T-helper 2 cell treated with Interferon-gamma antibody and Interleukin-4, amounts not matched to agents 5 μg/mL and 100 μg/mL, for 36 hours (primary cell): ENCODE results near the gene TTLL11.

Source experiments
- DNase-seq: peaks from one replicate; pipeline ENCODE4 v3.0.0; 2021; ENCODE audit warnings: low spot score
- H3K27ac Mint-ChIP-seq: one replicate; pipeline ENCODE4 v1.8.0; 2021; ENCODE audit warnings: mild to moderate bottlenecking, mixed read lengths
- H3K27me3 Mint-ChIP-seq: one replicate; pipeline ENCODE4 v1.8.0; 2021; ENCODE audit warnings: low read depth, mixed read lengths
- H3K36me3 Mint-ChIP-seq: one replicate; pipeline ENCODE4 v1.8.0; 2021; ENCODE audit warnings: low read depth, mixed read lengths
- H3K4me1 Mint-ChIP-seq: one replicate; pipeline ENCODE4 v1.8.0; 2021; ENCODE audit warnings: low read depth, mixed read lengths
- H3K4me3 Mint-ChIP-seq: one replicate; pipeline ENCODE4 v1.8.0; 2022; ENCODE audit warnings: mild to moderate bottlenecking, moderate library complexity, mixed read lengths
- H3K9me3 Mint-ChIP-seq: one replicate; pipeline ENCODE4 v1.8.0; 2021; ENCODE audit warnings: mixed read lengths

TTLL11 gene

GRCh38 chr9:121876255-121876654, 216.9 kb downstream of the TTLL11 start:
- Mint-ChIP-seq H3K36me3 (no peaks in the 10 kb centered on the region), H3K27ac (no peak overlapping the region), H3K27me3 (peaks cover 4% of the 10 kb centered on the region), H3K4me3 (no peak overlapping the region), H3K4me1 (no peaks in the 10 kb centered on the region), H3K9me3 (no peaks in the 10 kb centered on the region)
- DNase-seq = no peak

- no peak for DNase-seq
- Mint-ChIP-seq H3K27ac (no peak overlapping the region), H3K4me3 (no peak overlapping the region), H3K4me1 (no peaks in the 10 kb centered on the region), H3K36me3 (no peaks in the 10 kb centered on the region), H3K27me3 (peaks cover 4% of the 10 kb centered on the region), H3K9me3 (no peaks in the 10 kb centered on the region)
Measured at GRCh38 chr9:121874524-121874923, 218.6 kb downstream of the TTLL11 start.

GRCh38 chr9:121871431-121872025, 221.6 kb downstream of the TTLL11 start:
- DNase-seq = no peak
- Mint-ChIP-seq H3K4me1 (no peaks in the 10 kb centered on the region), H3K27me3 (no peaks in the 10 kb centered on the region), H3K36me3 (no peaks in the 10 kb centered on the region), H3K9me3 (no peaks in the 10 kb centered on the region), H3K4me3 (no peak overlapping the region), H3K27ac (no peak overlapping the region)

DNA sequence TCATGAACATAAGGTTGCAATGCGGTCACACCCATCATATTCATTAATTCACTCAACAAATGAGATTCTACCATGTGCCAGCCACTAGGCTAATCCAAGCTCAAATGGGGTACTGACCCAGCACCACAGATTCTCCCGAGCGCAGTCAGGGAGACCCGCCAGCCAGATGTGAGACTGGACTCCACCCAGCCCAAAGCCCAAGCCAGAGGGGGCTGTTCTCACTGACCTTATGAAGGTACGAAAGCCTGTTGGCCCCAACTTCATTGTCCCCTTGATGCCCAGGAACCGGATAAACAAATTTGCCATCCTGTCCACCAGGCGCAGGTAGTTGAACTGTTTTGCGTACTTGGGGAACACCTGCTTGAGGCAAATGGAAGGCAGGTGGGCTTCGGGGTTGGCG, 222.8 kb downstream of the TTLL11 start:
- H3K36me3 Mint-ChIP-seq = no peaks in the 10 kb centered on the region
- H3K9me3 Mint-ChIP-seq = no peaks in the 10 kb centered on the region
- H3K4me3 Mint-ChIP-seq = no peak overlapping the region
- H3K27ac Mint-ChIP-seq = no peak overlapping the region
- no peaks in the 10 kb centered on the region for H3K27me3 Mint-ChIP-seq
- no peak for DNase-seq
- H3K4me1 Mint-ChIP-seq = no peaks in the 10 kb centered on the region

DNA sequence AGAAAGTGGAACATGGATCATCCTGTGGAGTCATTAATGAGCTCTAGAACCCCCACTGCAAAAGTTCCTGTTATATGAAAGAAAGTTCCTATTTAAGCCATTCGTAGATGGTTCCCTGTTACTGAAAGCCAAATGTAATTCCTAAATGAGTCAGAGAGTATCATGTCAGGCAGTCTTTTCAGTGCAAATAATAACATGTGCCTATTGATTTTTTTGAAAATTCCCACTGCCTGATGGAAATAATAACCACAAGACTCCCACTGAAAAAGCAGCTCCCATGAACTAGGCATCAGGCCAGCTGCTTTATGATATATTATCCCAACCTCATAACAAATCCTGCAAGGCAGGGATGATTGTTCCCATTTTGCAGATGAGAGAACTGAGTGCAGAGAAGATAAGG, 224.5 kb downstream of the TTLL11 start:
- DNase-seq = no peak
- no peaks in the 10 kb centered on the region for H3K27me3 Mint-ChIP-seq
- no peaks in the 10 kb centered on the region for H3K4me1 Mint-ChIP-seq
- H3K36me3 Mint-ChIP-seq = no peaks in the 10 kb centered on the region
- no peak overlapping the region for H3K27ac Mint-ChIP-seq
- no peaks in the 10 kb centered on the region for H3K9me3 Mint-ChIP-seq
- no peak overlapping the region for H3K4me3 Mint-ChIP-seq

- Mint-ChIP-seq H3K4me1 (no peaks in the 10 kb centered on the region), H3K27ac (no peak overlapping the region), H3K4me3 (no peak overlapping the region), H3K27me3 (no peaks in the 10 kb centered on the region), H3K9me3 (no peaks in the 10 kb centered on the region), H3K36me3 (no peaks in the 10 kb centered on the region)
- no peak for DNase-seq
Measured at GRCh38 chr9:121866927-121867326, 226.2 kb downstream of the TTLL11 start.

DNA sequence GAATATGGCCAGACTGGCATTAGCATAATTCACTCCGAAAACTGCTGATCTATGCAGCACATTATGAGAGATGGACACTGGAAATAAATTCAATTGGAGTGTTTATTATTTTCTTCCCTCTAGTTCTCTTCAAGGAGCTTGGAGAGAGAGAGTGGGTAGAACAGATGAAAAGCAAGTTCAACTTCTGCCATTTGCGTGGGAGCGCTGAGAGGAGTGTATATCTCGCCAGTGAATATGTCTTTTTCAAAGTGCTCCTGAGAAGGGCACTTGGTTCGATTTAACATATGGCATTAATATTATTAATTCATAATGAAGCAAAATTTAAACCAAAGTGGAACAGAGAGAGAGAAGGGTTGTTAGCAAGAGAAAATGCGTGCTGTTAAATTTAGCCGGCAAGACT, 227.2 kb downstream of the TTLL11 start:
- H3K4me1 Mint-ChIP-seq = no peaks in the 10 kb centered on the region
- H3K36me3 Mint-ChIP-seq = no peaks in the 10 kb centered on the region
- H3K9me3 Mint-ChIP-seq = no peaks in the 10 kb centered on the region
- H3K4me3 Mint-ChIP-seq = no peak overlapping the region
- H3K27me3 Mint-ChIP-seq = no peaks in the 10 kb centered on the region
- no peak for DNase-seq
- no peak overlapping the region for H3K27ac Mint-ChIP-seq

- Mint-ChIP-seq H3K36me3 (no peaks in the 10 kb centered on the region), H3K27me3 (no peaks in the 10 kb centered on the region)
Measured at GRCh38 chr9:121865060-121865459, 228.0 kb downstream of the TTLL11 start.

GRCh38 chr9:121863955-121864354, 229.2 kb downstream of the TTLL11 start:
- no peaks in the 10 kb centered on the region for H3K9me3 Mint-ChIP-seq
- H3K4me1 Mint-ChIP-seq = no peaks in the 10 kb centered on the region
- H3K4me3 Mint-ChIP-seq = no peak overlapping the region
- no peak for DNase-seq
- H3K27ac Mint-ChIP-seq = no peak overlapping the region
- H3K36me3 Mint-ChIP-seq = no peaks in the 10 kb centered on the region
- H3K27me3 Mint-ChIP-seq = no peaks in the 10 kb centered on the region

More at GRCh38 chr9:121865060-121865459, 228.0 kb downstream of the TTLL11 start:
- Mint-ChIP-seq H3K4me3 (no peak overlapping the region), H3K27ac (no peak overlapping the region), H3K9me3 (no peaks in the 10 kb centered on the region), H3K4me1 (no peaks in the 10 kb centered on the region)
- no peak for DNase-seq

DNA sequence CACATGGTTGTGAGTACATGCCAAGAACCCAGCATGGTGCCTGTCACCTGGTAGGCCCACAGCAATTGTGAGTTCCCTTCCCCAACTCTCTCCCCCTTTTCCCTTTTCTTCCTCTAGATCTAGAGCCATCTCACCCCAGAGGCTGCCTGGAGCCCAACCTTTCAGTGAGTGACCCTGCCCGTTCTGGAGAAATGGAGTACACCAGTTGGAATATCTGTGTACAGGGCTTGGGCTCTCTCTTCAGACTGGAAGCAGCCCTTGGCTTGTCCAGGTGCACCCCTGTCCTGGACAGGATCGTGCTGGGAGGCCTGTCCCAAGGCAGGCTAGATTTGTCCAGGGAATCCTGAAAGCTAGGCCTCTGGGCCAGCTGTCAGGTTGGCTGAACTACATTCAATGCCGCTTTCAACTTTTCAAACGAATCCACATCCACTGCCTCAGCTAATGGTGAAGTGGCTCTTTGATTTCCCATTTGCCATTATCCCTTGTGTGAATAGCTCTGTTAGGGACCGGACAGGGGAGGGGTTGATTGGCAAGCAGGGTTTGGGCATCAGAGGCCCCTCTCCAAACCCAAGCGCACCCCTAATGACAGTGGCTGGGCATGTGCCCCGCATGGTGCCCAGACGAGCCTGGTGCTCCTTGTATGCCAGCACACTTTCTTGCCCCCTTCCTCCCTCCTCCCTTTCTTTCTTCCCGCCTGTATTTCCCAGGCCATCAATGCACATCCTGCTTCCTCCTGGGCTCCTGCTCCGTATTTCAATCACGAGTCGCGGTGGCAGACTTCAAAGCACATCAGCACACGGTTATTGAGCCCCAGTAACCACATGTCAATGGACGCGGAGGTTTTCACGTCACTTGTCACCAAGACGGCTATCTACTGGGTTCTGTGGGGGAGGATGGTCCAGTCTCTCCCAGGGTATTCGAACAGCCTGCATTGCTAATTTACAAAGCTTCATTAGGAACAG, 230.5 kb downstream of the TTLL11 start:
- no peaks in the 10 kb centered on the region for H3K4me1 Mint-ChIP-seq
- no peaks in the 10 kb centered on the region for H3K27me3 Mint-ChIP-seq
- DNase-seq = no peak
- no peaks in the 10 kb centered on the region for H3K36me3 Mint-ChIP-seq
- no peak overlapping the region for H3K4me3 Mint-ChIP-seq
- H3K27ac Mint-ChIP-seq = no peak overlapping the region
- no peaks in the 10 kb centered on the region for H3K9me3 Mint-ChIP-seq

DNA sequence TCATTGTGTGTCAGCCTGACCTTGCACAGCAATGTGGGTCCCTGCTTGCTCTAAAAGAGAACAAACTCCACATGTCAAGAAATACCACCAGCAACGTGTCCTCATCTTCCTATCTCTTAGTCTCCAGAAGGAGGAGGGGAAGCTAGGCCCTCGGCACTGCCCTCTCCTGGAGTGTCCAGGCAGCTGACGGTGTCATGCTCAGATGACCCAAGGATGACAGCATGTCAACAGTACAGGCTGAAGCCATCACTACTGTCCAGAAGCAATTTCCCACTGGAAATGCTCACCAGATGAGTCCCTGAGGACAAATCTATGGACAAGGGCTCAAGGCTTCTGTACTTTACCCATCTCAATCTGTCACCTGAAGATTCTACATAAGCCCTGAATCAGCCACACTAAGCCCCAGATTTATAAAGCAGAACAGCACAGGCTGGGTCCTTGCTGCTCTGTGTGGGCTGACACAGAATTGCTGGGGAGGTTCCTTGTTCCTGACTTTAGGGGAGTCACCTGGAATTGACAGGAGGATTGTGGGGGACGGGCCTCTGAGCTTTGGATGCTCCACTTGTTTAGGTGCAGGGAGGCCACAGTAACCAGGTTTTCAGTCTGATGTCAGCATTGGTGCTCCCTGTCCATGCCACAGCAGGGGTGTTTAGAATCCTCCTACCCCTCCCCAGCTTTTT, 231.5 kb downstream of the TTLL11 start:
- Mint-ChIP-seq H3K36me3 (no peaks in the 10 kb centered on the region), H3K4me3 (no peak overlapping the region), H3K27me3 (no peaks in the 10 kb centered on the region), H3K27ac (no peak overlapping the region), H3K9me3 (no peaks in the 10 kb centered on the region), H3K4me1 (no peaks in the 10 kb centered on the region)
- no peak for DNase-seq

GRCh38 chr9:121860744-121861143, 232.4 kb downstream of the TTLL11 start:
- Mint-ChIP-seq H3K27me3 (no peaks in the 10 kb centered on the region), H3K9me3 (no peaks in the 10 kb centered on the region), H3K27ac (no peak overlapping the region), H3K4me3 (no peak overlapping the region), H3K4me1 (no peaks in the 10 kb centered on the region), H3K36me3 (no peaks in the 10 kb centered on the region)
- DNase-seq = no peak

DNA sequence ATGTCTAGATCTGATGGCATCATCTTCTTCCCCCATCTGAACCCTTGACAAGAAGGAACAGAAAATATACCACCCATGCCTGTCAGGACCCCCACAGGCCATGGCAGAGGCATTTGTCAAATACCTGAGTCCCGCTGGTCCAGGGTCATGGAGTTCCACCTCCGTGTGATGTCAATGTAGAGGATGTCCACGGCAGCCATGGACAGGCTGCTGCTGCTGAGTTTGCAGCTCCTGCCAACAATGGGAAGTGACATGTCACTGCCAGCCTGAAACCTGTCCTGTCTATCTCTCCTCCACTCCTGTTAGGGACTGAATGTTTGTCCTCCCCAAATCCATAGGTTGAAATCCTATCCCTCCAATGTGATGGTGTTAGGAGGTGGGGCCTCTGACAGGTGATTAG, 232.9 kb downstream of the TTLL11 start:
- Mint-ChIP-seq H3K27ac (no peak overlapping the region), H3K9me3 (no peaks in the 10 kb centered on the region), H3K4me3 (no peak overlapping the region), H3K36me3 (no peaks in the 10 kb centered on the region), H3K4me1 (no peaks in the 10 kb centered on the region), H3K27me3 (no peaks in the 10 kb centered on the region)
- DNase-seq = no peak

- no peak overlapping the region for H3K4me3 Mint-ChIP-seq
- no peaks in the 10 kb centered on the region for H3K27me3 Mint-ChIP-seq
- no peak for DNase-seq
- H3K36me3 Mint-ChIP-seq = no peaks in the 10 kb centered on the region
- H3K27ac Mint-ChIP-seq = no peak overlapping the region
- H3K4me1 Mint-ChIP-seq = no peaks in the 10 kb centered on the region
- no peaks in the 10 kb centered on the region for H3K9me3 Mint-ChIP-seq
Measured at GRCh38 chr9:121859646-121860045, 233.5 kb downstream of the TTLL11 start.
